Astrocyte (in vitro differentiated cells and primary cell): ENCODE results near the gene HTR7. TPM values are rescaled to one million over a fixed set of nuclear protein-coding genes. Genes with fewer than 3 reads are reported as not detected.

ENCODE experiments used
- DNase-seq: peaks from one replicate; pipeline ENCODE4 v3.0.0-alpha.2; 2010; ENCODE audit warnings: low read depth
- FAIRE-seq: peaks from 2 replicates; lab custom pipeline; 2011; peaks lifted over from hg19 to GRCh38; lab: Jason Lieb, UNC
- H2AFZ ChIP-seq: 2 replicates; pipeline ENCODE4 v1.6.0; 2012; ENCODE audit warnings: low read depth, low read length, inconsistent platforms
- H3K27ac ChIP-seq: 2 replicates; pipeline ENCODE4 v1.5.1; 2011; ENCODE audit warnings: low read depth, low read length, inconsistent platforms
- H3K27me3 ChIP-seq: 2 replicates; pipeline ENCODE4 v1.6.0; 2011; ENCODE audit warnings: low read length, inconsistent platforms; ENCODE audit not compliant: insufficient read depth
- H3K36me3 ChIP-seq: 2 replicates; pipeline ENCODE4 v1.5.1; 2011; ENCODE audit warnings: low read length, inconsistent platforms; ENCODE audit not compliant: insufficient read depth
- H3K4me1 ChIP-seq: 2 replicates; pipeline ENCODE4 v1.5.1; 2011; ENCODE audit warnings: low read length, inconsistent platforms; ENCODE audit not compliant: insufficient read depth
- H3K4me2 ChIP-seq: 2 replicates; pipeline ENCODE4 v1.6.0; 2012; ENCODE audit warnings: low read length, inconsistent platforms
- H3K4me3 ChIP-seq: 2 replicates; pipeline ENCODE4 v1.5.1; 2011; ENCODE audit warnings: low read depth, mild to moderate bottlenecking, low read length, inconsistent platforms; ENCODE audit not compliant: insufficient read depth
- H3K79me2 ChIP-seq: 2 replicates; pipeline ENCODE4 v1.6.0; 2012; ENCODE audit warnings: mild to moderate bottlenecking, low read length, inconsistent platforms; ENCODE audit not compliant: insufficient read depth
- H3K9ac ChIP-seq: 2 replicates; pipeline ENCODE4 v1.6.0; 2012; ENCODE audit warnings: mild to moderate bottlenecking, low read length, inconsistent platforms
- H3K9me3 ChIP-seq: 2 replicates; pipeline ENCODE4 v1.5.1; 2012; ENCODE audit warnings: low read depth, mild to moderate bottlenecking, low read length, inconsistent platforms; ENCODE audit not compliant: insufficient read depth
- H4K20me1 ChIP-seq: 2 replicates; pipeline ENCODE4 v1.6.0; 2012; ENCODE audit warnings: low read length, inconsistent platforms; ENCODE audit not compliant: insufficient read depth
- H3K27ac Mint-ChIP-seq: one replicate; pipeline ENCODE4 v1.8.0; 2021; ENCODE audit warnings: mild to moderate bottlenecking, mixed read lengths; ENCODE audit not compliant: unreplicated experiment
- H3K27me3 Mint-ChIP-seq: one replicate; pipeline ENCODE4 v1.8.0; 2021; ENCODE audit warnings: low read depth, mixed read lengths; ENCODE audit not compliant: unreplicated experiment
- H3K36me3 Mint-ChIP-seq: one replicate; pipeline ENCODE4 v1.8.0; 2021; ENCODE audit warnings: low read depth, mixed read lengths; ENCODE audit not compliant: unreplicated experiment
- H3K4me1 Mint-ChIP-seq: one replicate; pipeline ENCODE4 v1.8.0; 2021; ENCODE audit warnings: low read depth, mixed read lengths; ENCODE audit not compliant: unreplicated experiment
- H3K4me3 Mint-ChIP-seq: one replicate; pipeline ENCODE4 v1.8.0; 2021; ENCODE audit warnings: mild to moderate bottlenecking, moderate library complexity, mixed read lengths; ENCODE audit not compliant: unreplicated experiment
- H3K9me3 Mint-ChIP-seq: one replicate; pipeline ENCODE4 v1.8.0; 2021; ENCODE audit warnings: mild to moderate bottlenecking, mixed read lengths; ENCODE audit not compliant: unreplicated experiment
- CTCF ChIP-seq: IDR thresholded peaks from 2 replicates; pipeline ENCODE4 v1.5.1; 2011; ENCODE audit warnings: low read depth, mild to moderate bottlenecking, inconsistent platforms, low read length, moderate library complexity; ENCODE audit not compliant: insufficient read depth
- EZH2 ChIP-seq: IDR thresholded peaks from 2 replicates; pipeline ENCODE4 v1.6.1; 2012; ENCODE audit warnings: mild to moderate bottlenecking, low read length, inconsistent platforms; ENCODE audit not compliant: insufficient read depth
- total RNA-seq: library from RNA; stranded (reverse); gene quantifications from 2 replicates; pipeline ENCODE4 v1.2.1, GENCODE V29; 2021

HTR7 gene
- total RNA-seq, 1 donor from 2014 or later: 0.89 TPM

DNA sequence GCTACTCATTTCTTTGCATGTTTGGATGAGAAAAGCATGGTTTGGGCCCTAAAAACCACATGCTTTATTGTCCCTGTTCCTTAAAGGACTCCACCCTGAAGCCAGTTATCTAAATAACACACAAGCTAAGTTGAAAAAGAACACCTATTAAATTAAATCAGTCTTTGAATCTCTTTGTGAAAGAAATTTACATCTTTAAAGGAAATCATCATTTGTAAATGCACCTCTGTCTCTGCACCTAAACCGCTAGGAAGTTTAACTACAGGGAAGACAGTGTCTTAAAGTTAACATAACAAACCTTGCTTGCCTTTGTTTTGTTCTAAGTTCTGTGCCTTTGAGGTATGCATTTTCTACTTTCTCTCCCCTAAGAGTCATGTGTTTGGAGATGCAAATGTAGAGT is 52.6 kb downstream of the HTR7 start:
- no peaks in the 10 kb centered on the region for H3K4me1 Mint-ChIP-seq
- Histone ChIP-seq H4K20me1 (peaks cover 2% of the 10 kb centered on the region), H3K4me1 (no peaks in the 10 kb centered on the region), H3K27me3 (no peaks in the 10 kb centered on the region), H3K79me2 (no peaks in the 10 kb centered on the region), H3K4me3 (no peak overlapping the region), H2AFZ (no peak overlapping the region), H3K9ac (no peak overlapping the region), H3K9me3 (no peaks in the 10 kb centered on the region), H3K36me3 (no peaks in the 10 kb centered on the region), H3K27ac (no peak overlapping the region), H3K4me2 (no peak overlapping the region)
- peaks cover 1% of the 10 kb centered on the region for H3K27me3 Mint-ChIP-seq
- peaks cover 2% of the 10 kb centered on the region for H3K36me3 Mint-ChIP-seq
- peaks cover 18% of the 10 kb centered on the region for H3K9me3 Mint-ChIP-seq
- no peak for TF ChIP-seq EZH2
- no peak for TF ChIP-seq CTCF
- no peak for FAIRE-seq
- H3K27ac Mint-ChIP-seq: no peak overlapping the region
- no peak overlapping the region for H3K4me3 Mint-ChIP-seq
- no peak for DNase-seq

DNA sequence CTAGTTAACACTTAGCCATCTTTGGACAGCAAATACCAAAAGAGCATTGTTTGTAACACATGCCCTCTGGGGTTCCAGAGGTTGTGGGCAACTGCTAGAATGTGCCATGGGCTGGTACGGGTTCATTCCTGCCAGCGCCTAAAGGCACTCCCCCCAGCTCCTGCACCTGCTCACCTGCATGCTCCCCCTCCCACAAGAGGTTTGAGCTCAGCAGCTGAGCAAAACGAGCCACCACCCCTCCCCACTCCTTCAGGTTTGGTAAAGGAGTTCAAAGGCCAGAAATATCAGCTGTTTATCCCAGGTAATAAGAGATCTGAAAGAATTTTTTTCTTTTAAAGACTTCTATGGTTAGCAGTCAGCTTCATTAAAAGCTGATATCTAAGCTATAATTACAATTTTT is 53.5 kb downstream of the HTR7 start:
- H3K36me3 Mint-ChIP-seq: peaks cover 2% of the 10 kb centered on the region
- no peak for DNase-seq
- no peak overlapping the region for H3K4me3 Mint-ChIP-seq
- H3K4me3 ChIP-seq: no peak overlapping the region
- no peaks in the 10 kb centered on the region for H3K9me3 ChIP-seq
- TF ChIP-seq CTCF: no peak
- no peak for TF ChIP-seq EZH2
- H3K4me1 ChIP-seq: no peaks in the 10 kb centered on the region
- H3K79me2 ChIP-seq: no peaks in the 10 kb centered on the region
- H3K9ac ChIP-seq: no peak overlapping the region
- no peak overlapping the region for H3K4me2 ChIP-seq
- no peaks in the 10 kb centered on the region for H3K36me3 ChIP-seq
- H3K4me1 Mint-ChIP-seq: no peaks in the 10 kb centered on the region
- peaks cover 1% of the 10 kb centered on the region for H3K27me3 Mint-ChIP-seq
- H4K20me1 ChIP-seq: peaks cover 2% of the 10 kb centered on the region
- FAIRE-seq: no peak
- no peak overlapping the region for H3K27ac Mint-ChIP-seq
- H2AFZ ChIP-seq: no peak overlapping the region
- no peaks in the 10 kb centered on the region for H3K27me3 ChIP-seq
- peaks cover 18% of the 10 kb centered on the region for H3K9me3 Mint-ChIP-seq
- no peak overlapping the region for H3K27ac ChIP-seq

DNA sequence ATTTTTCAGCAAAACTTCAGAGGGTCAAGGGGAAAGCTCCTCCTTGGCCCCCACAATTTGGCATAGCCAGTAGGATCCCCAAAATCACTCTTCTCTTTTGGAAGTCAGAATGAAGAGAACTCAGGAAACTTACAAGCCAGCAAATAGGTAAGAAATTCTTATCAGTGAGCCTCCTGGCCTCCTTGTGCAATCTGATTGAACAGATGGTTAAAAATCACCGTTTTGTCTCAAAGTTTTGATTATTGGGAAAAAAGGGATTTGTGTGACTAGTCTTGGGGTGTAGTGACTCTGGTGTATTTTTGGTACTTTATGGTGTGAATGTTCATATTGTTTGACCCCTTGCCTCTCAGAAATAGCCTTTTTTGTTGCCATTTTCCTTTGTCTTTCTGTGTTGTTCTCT is 56.2 kb downstream of the HTR7 start:
- Histone ChIP-seq H3K27me3 (no peaks in the 10 kb centered on the region), H3K4me2 (no peak overlapping the region), H3K4me1 (no peaks in the 10 kb centered on the region), H2AFZ (no peak overlapping the region), H3K36me3 (no peaks in the 10 kb centered on the region), H4K20me1 (peaks cover 2% of the 10 kb centered on the region), H3K9me3 (no peaks in the 10 kb centered on the region), H3K79me2 (no peaks in the 10 kb centered on the region), H3K27ac (no peak overlapping the region), H3K4me3 (no peak overlapping the region), H3K9ac (no peak overlapping the region)
- FAIRE-seq: no peak
- peaks cover 1% of the 10 kb centered on the region for H3K27me3 Mint-ChIP-seq
- DNase-seq: no peak
- H3K4me1 Mint-ChIP-seq: no peaks in the 10 kb centered on the region
- H3K9me3 Mint-ChIP-seq: peaks cover 7% of the 10 kb centered on the region
- H3K4me3 Mint-ChIP-seq: no peak overlapping the region
- peaks cover 2% of the 10 kb centered on the region for H3K36me3 Mint-ChIP-seq
- no peak overlapping the region for H3K27ac Mint-ChIP-seq
- TF ChIP-seq EZH2: no peak
- TF ChIP-seq CTCF: no peak
